GM19455 (cell line): ENCODE data around the gene ABCA7.
"Not testable (repeated sequence)": the region's sequence is repeated elsewhere in the genome, so short reads cannot be mapped to it uniquely, and the experiment has no call there.

Experiments used
- ATAC-seq: cut with Tn5 transposase; IDR thresholded peaks from one replicate; pipeline ENCODE4 v1.9.1; 2021; ENCODE audit not compliant: unreplicated experiment

Gene ABCA7

DNA sequence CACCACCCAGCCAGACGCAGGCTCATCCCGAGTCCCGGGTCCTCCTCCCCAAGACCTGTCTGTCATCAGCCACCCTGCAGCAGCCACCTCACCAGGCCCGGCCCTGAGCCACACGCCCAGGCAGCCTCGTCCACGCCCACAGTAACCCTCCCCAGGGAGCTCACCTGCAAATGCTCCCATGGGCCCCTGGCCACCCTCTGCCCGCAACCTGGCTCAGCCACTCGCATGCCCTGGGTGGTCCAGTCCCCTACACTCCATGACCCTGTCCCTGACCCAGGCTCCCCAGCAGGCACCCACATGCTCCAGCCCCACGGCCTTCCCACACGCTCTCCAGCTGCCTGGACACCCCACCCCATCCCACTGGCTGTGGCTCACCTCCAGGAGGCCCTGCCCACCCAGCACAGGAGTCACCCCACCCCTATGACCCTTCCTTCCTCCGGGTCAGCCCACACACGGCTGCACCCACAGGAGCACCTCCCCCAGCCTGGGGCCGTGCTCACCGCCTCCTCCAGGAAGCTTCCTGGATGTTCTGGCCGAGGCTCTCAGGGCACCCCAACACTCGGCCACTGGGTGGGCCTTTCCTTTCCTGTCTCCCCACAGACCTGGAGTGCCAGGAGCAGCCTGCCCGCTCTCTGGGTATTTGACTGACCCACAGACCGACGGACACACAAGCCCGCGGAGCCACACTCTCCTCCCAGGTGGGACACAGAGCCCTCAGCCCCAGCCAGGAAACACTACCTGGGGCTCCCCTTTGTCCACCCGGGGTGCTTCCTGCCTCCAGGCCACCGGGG, 22.6 kb upstream of the ABCA7 start:
- no peak for ATAC-seq

DNA sequence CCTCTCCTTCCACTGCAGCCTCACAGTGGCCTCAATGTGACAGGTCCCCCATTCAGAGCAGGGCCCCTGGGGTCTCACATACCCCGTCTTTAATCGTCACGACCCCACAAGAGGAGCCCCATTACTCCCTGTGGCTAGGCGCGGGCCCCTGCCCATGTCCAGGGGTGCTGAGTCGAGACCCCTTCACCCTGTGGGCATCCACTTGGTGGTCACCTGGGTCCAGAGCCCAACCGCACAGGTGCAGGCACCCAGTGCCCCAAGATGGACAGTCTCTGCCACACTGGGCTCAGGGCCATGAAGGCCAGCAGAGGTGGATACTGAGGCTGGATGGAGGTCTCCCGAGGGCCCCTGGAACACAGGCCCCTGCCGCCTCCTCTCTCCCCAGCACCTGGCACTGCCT, 22.0 kb upstream of the ABCA7 start:
- no peak for ATAC-seq

DNA sequence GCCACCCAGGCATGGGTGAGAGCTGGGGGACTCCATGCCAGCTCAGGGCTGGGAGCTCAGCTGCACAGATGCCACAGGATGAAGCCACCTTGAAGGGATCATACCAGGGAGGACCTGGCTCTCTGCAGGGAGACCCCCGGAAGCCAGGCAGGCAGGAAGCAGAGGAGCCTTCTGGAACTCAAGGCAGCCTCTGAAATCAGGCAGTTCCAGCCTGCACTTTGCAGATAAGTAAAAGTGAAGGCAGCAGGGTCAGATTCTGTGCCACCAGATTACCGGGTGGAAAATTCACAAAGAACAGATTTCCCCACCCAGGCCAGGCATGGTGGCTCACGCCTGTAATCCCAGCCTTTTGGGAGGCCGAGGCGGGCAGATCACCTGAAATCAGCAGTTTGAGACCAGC, 21.5 kb upstream of the ABCA7 start:
- no peak for ATAC-seq

DNA sequence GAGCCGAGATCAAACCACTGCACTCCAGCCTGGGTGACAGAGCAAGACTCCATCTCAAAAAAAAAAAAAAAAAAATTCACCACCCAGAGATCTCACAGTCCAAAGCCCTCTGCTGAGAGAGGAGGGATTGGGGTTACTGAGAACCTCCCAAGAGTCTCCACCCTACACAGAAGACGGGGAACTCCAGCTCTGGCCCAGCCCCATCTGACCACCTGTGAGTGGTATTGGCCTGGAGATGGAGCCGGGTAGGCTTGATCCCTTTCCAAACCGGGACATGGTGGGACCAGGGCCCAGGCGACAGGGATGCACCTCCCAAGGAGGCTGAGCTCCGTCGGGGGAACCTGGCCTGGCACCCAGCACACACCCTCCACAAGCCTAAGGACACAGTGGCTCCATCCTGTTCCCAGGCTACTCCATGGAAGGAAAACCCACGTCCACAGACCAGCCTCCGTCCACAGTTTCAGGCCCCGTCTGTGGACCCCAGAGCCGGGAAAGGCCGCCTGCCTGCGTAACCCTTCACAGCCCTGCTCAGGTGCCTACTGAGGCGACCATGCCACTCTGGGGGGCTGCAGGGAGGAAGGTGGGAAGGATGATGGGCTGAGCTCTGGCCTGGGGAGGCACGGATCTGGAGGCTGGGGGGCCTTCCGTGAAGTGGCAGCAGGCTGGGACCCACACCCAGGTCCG, 20.8 kb upstream of the ABCA7 start:
- no peak for ATAC-seq

DNA sequence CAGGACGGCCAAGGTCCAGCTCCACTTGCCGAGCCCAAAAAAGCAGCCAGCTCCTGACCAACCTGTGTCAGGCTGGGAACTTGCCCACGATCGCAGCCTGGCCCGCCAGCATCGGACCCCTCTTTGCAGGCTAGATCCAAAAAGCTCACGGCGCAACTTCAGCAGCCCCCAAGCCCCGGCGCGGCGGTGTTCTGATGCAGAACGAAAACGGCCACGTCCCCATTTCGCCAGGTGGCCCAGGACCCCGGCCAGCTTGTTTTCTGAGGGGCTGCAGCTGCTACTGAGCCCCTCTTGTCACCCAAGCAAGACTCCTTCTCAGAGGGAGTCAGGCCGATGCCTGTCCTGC, 20.3 kb upstream of the ABCA7 start:
- no peak for ATAC-seq

DNA sequence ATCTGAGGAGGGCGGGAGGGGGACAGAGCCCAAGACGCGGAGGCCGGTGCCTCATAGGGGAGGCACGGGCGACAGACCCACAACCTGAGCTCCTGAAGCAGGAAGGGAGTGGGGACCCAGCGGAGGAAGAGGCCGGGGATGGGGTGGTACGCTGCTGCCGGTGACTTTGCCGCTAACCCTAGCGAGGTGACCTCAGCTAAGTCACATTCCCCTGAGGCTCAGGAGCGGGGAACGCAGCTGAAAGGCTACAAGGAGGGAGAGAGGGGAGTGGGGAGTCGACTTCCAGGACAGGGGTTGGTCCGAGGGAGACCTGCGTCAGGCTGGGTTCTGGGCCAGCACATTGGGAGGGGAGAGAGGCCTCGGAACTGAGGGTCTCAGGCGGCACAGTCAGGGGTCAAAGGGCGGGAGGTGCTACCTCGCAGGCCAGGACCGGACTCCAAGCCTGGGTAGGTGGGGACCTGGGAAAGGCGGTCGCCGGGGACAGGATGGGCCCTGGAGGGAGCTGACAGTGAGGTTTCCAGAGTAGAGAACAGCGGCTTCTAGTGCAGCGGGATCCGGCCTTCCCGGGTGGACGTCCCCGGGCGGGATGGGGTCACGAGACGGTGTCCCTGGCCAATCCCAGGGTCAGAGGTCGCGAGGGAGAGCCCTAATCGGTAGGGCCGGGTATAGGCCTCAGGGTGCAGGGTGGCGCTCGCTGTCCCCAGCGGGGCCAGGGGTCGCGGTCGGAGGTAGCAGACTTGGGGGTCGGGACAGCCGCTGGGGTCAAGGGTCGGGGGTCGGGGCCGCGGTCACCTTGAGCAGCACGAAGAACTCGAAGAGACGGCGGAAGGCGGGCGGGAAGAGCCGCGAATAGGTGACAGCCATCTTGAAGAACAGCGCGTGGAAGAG, 19.7 kb upstream of the ABCA7 start:
- ATAC-seq: no peak

DNA sequence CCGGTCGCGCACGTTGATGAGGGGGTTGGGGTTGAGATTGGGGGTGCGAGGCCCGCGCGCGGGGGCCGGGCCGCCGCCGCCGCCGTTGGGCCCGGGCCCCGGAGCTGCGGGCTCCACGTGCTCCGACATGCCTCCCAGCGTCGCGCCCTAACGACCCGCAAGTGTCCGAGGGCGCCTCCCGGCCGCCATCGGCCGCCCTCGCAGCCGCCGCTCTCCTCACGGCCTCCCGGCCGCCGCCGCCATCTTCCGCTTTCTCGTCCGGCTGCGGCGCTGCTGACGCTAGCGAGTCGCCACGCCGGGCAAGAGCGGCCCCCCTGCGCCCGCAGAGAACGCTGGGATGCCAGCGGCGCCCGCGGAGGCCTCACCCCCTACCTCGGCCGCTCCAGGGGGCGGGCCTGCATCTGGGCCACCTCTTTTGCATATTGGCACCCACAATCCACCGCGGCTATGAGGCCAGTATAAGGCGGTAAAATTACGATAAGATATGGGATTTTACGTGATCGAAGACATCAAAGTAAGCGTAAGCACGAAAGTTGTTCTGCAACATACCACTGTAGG, 19.0 kb upstream of the ABCA7 start, which contains the start of gene TMEM259:
Gene TMEM259 (minus strand): TSS at position 256 of the 558 bp plus-strand sequence. CDS start 127 bp downstream, at position 129.
- ATAC-seq: peak; percentile 67

DNA sequence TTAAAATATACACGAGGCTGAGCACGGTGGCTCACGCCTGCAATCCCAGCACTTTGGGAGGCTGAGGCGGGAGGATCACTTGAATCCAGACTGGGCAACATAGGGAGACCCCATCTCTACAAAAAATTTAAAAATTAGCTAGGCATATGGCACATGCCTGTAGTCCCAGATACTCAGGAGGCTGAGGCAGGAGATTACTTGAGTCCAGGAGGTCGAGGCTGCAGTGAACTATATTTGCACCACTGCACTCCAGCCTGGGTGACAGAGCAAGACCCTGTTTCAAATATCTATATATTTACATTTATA, 16.1 kb upstream of the ABCA7 start:
- not testable (repeated sequence) for ATAC-seq

DNA sequence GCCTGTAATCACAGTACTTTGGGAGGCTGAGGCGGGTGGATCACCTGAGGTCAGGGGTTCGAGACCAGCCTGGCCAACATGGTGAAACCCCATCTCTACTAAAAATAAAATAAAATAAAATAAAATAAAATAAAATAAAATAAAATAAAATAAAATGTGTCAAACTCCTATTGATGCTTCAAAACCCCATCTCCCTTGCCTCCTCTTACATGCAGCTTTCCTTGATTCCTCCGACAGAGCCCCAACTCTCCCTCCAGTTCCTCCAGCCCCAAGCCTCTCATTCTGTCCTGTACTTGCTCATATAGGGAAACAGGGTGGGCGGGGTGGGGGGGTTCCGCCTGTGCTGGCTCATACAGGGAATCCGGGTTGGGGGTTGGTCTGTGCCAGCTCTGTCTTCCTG, 14.8 kb upstream of the ABCA7 start:
- not testable (repeated sequence) for ATAC-seq

DNA sequence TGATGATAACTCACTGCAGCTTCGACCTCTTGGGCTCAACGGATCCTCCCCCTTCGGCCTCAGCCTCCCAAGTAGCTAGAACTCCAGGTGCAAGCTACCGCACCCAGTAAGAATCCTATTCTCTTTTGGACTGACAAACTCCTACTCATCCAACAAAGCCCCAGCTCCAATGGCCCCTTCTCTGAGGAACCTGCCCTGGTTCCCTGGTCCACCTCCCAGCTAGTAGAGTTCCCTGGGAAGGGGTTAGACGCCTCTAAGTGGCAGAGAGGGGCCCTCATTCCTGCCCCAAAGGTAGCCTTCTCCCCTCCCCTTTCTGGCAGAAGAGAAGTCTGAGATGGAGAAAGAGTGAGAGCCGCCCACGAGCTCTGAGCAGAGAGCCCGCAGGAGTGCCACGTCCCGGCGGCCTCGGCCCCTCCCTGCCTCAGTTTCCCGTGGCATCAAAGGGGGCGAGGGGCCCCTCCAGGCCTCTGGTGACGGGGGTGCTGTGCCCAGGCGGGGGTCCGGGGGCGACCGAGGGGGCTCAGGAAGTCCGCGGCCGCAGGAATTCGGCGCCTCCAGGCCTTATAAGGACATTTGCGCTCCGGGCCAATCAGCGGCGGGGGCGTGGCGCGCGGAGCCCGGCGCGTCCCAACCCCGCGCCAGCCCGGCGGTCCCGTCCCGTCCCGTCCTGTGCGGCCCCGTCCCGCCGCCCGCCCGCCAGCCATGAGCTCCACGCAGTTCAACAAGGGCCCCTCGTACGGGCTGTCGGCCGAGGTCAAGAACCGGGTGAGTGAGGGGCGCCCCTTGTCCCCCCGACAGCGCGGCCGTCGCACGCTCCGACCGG, 13.7 kb upstream of the ABCA7 start, which contains the start of gene CNN2:
Gene CNN2 (plus strand): TSS at position 649 of the 823 bp plus-strand sequence. CDS start 54 bp downstream, at position 703.
- ATAC-seq: no peak

DNA sequence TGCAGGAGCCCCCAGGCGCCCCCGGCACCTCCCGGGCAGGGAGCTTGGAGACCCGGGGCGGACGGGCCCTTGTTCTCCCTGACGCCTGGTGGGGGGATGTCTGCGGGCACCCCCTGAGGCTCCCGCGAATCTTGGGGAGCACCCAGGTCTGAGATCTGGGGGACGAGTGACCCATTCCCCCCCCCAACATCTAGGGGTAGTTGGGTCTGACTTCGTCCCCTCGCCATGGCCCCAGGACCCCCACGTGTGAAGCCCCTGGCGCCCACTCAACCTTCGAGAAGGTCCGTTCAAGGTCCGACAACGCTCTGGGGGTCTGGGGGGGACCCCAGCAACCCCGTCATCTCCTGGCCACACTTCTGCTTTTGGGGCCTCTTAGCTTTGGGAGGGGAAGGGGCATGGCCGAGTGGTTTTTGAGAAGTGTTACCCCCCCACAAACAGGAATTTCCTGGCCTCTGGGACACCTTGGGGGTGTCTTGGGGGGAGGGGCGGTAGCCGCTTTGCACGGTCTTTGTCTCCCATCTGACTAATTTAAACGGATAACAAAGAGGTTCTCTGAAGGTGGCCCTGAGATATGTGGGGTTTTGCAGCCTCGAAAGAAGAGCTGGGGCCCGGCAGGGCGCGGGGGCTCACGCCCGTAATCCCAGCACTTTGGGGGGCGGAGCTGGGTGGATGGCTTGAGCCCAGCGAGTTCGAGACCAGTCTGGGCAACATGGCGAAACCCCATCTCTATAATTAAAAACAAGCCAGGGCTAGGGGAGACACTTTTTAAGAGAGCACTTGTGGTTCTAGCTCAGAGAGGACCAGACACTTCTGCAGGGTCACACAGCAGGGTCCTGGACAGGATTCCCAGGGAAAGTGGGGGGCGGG, 12.9 kb upstream of the ABCA7 start:
- no peak for ATAC-seq

DNA sequence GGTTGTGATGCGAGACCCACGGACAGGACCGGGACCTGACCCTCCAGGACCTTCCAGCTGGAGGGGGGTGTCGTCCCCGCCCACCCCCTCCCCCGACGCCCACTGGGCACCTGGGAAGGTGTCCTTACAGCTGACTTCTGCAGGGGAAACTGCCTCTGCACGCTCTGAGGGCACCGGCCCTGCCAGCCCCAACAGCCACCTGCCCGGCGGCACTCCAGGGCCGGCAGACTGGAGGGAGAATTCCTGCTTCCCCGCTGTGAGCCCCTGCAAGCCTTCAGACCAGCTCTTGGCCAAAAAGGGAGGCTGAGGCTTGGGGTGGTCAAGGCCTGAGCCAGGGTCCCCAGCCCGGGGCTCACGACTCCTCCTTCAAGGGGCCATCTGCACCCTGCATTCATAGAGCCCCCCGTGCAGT, 12.3 kb upstream of the ABCA7 start:
- ATAC-seq: no peak

DNA sequence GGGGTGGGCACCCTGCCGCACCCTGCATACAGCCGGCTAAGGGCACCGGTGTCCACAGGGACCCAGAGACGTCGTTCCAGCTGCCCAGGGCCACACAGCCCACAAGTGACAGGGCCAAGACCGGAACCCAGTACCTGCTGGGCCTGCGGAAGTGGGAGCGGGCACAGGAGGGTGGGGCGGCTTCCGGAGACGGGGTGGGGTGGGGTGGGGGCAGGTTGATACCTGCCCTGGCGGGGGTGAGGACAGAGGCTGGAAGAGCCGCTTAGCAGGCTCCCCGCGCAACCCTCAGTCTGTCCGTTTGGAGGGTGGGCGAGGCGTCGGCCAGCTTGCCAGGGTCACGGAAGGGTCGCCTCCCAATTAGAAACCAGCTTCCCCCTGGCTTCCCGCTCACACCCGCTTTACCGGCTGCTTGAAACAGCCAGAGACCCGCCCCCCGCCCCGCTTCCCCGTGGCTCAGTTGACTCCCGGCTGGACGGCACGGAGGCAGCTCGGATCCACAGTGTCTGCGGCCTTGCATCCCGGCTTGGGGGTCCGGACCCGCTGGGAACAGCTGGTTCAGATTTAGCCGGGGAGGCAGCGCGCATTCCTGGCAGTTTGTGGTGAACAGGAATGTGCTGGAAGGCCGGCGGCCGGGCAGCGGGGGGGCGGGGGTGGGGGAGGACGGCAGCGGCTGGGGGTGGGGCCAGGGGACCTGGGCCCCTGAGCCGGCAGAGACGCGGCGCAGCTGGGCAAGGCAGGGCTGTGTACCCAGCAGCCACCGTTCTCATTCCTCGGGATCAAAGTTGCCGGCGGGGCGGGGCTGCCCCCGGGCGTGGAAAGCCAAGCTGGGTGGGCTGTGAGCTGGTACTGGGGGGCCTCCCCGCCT, 11.6 kb upstream of the ABCA7 start:
- no peak for ATAC-seq

DNA sequence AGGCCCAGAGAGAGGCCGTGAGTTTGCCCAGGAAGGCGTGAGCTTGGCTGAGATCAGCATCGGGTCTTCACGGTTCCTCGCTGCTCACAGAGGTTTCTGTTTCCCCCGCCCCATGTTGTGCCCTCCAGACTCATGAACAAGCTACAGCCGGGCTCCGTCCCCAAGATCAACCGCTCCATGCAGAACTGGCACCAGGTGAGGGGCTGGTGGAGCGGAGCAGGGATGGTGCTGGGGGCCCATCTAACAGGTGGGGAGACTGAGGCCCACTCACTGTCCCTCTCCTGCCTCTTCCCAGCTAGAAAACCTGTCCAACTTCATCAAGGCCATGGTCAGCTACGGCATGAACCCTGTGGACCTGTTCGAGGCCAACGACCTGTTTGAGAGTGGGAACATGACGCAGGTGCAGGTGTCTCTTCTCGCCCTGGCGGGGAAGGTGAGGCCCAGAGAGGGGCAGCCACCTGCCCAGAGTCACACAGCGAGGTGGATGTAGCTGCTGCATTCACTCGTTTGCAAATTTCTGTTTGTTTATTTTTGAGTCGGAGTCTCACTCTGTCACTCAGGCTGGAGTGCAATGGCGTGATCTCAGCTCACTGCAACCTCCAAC, 7.5 kb upstream of the ABCA7 start:
- ATAC-seq: no peak

DNA sequence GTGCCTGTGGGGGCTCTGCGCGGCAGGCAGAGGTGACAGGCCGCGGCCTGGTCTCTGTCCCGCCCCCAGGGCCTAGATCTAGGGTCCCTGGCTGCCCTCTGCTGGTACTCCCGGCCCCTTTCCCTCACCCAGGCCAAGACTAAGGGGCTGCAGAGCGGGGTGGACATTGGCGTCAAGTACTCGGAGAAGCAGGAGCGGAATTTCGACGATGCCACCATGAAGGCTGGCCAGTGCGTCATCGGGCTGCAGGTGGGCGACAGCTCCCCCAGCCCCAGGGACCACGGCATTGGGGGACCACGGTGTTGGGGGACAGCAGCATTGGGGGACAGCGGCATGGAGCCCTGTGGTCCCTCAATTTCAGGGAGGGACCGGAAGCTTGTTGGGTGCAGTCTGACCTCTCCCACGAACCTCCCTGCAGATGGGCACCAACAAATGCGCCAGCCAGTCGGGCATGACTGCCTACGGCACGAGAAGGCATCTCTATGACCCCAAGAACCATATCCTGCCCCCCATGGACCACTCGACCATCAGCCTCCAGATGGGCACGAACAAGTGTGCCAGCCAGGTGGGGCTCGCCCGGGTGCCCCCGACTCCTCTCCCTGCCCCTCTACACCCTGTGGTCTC, 3.8 kb upstream of the ABCA7 start:
- ATAC-seq: no peak

DNA sequence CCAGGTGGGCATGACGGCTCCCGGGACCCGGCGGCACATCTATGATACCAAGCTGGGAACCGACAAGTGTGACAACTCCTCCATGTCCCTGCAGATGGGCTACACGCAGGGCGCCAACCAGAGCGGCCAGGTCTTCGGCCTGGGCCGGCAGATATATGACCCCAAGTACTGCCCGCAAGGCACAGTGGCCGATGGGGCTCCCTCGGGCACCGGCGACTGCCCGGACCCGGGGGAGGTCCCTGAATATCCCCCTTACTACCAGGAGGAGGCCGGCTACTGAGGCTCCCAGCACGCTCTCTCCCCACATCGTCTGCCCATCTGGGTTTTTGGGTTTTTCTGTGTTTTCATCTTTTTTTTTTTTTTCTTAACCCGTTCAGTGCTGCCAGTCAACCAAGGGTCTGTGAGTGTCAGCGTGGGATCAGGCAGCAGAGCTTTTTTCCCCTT, 2.3 kb upstream of the ABCA7 start:
- no peak for ATAC-seq

DNA sequence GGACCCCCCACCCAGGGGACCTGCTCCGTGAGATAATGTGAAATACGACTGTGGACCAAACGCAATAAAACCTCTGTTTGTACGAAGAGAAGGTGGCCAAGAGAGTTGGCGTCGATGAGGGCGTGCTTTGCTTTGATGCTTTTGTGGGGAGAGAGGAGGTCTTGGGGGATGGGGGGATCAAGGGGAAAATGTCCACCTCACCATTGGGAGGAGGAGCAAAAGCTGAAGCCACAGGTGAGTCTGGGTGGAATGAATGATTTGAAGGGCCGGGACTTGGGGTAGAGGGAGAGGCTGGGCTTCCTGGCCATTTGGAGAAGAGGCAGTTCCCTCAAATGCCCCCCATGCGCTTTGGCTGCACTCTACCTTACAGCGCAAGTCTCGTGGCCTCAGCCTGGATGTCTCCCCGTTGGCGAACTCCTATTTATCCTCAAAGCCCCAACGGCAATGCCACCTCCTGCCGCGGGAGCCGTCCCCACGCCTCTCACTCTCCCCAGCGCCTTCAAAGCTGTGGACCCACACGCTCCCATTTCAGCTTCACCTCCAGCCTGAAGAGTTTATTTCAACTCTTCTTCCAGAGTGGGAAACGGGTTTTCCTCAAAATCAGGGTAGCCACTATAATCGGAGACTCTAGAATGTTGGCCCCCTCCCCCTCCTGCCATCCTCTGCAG, 795 bp upstream of the ABCA7 start:
- no peak for ATAC-seq
